ENCODE results near the gene ZNF688. TPM values are rescaled to one million over a fixed set of nuclear protein-coding genes. Genes with fewer than 3 reads are reported as not detected.

ZNF688 gene
- total RNA-seq, 1 experiment from 2014 or later = 3.6 TPM

Other genes starting within 250 kb of the ZNF688 start
- 51.8 TPM for gene CD2BP2, start 216.4 kb downstream of the ZNF688 start, total RNA-seq (2021; ENCODE audit: unreplicated experiment)
- 49.2 TPM for gene TBC1D10B, start 201.2 kb downstream of the ZNF688 start, total RNA-seq (2021; ENCODE audit: unreplicated experiment)
- not detected for gene MYL11, start 196.9 kb downstream of the ZNF688 start, total RNA-seq (2021; ENCODE audit: unreplicated experiment)
- 3.4 TPM for gene SEPTIN1, start 189.2 kb downstream of the ZNF688 start, total RNA-seq (2021; ENCODE audit: unreplicated experiment)
- 17.9 TPM for gene ZNF48, start 176.3 kb downstream of the ZNF688 start, total RNA-seq (2021; ENCODE audit: unreplicated experiment)
- gene ZNF771, start 164.1 kb downstream of the ZNF688 start, total RNA-seq (2021; ENCODE audit: unreplicated experiment) = 11.0 TPM
- 125 TPM for gene DCTPP1, start 141.7 kb downstream of the ZNF688 start, total RNA-seq (2021; ENCODE audit: unreplicated experiment)
- gene SEPHS2, start 125.8 kb downstream of the ZNF688 start, total RNA-seq (2021; ENCODE audit: unreplicated experiment) = 51.3 TPM
- 1.4 TPM for gene ITGAL, start 99.0 kb downstream of the ZNF688 start, total RNA-seq (2021; ENCODE audit: unreplicated experiment)
- gene ZNF768, start 45.1 kb downstream of the ZNF688 start, total RNA-seq (2021; ENCODE audit: unreplicated experiment) = 48.8 TPM
- gene ZNF747, start 36.9 kb downstream of the ZNF688 start, total RNA-seq (2021; ENCODE audit: unreplicated experiment) = 2.1 TPM
- 9.1 TPM for gene ZNF764, start 13.3 kb downstream of the ZNF688 start, total RNA-seq (2021; ENCODE audit: unreplicated experiment)
- 0.15 TPM for gene ZNF785, start 14.0 kb upstream of the ZNF688 start, total RNA-seq (2021; ENCODE audit: unreplicated experiment)
- 10.3 TPM for gene ZNF689, start 38.7 kb upstream of the ZNF688 start, total RNA-seq (2021; ENCODE audit: unreplicated experiment)
- 56.2 TPM for gene PRR14, start 79.2 kb upstream of the ZNF688 start, total RNA-seq (2021; ENCODE audit: unreplicated experiment)
- 65.3 TPM for gene FBRS, start 86.7 kb upstream of the ZNF688 start, total RNA-seq (2021; ENCODE audit: unreplicated experiment)
- 59.6 TPM for gene SRCAP, start 127.5 kb upstream of the ZNF688 start, total RNA-seq (2021; ENCODE audit: unreplicated experiment)
- 32.6 TPM for gene PHKG2, start 176.7 kb upstream of the ZNF688 start, total RNA-seq (2021; ENCODE audit: unreplicated experiment)
- 12.6 TPM for gene CFAP119, start 190.3 kb upstream of the ZNF688 start, total RNA-seq (2021; ENCODE audit: unreplicated experiment)
- gene RNF40, start 190.6 kb upstream of the ZNF688 start, total RNA-seq (2021; ENCODE audit: unreplicated experiment) = 90.3 TPM
- gene ZNF629, start 215.5 kb upstream of the ZNF688 start, total RNA-seq (2021; ENCODE audit: unreplicated experiment) = 18.4 TPM

Measured in HCT116 (cell line).